Spleen (tissue), 11 donors: Measurements from ENCODE around the gene MLST8. TPM values are rescaled to one million over a fixed set of nuclear protein-coding genes. Genes with fewer than 3 reads are reported as not detected.

ENCODE experiments used
- DNase-seq: peaks from one replicate; pipeline ENCODE4 v3.0.0-alpha.2; 2020
- H3K27ac ChIP-seq, 8 donors: fragments of 200-600 bp; sonication (generic) in 7 of 8; 1 replicate in 4 of 8; 2 replicates in 4 of 8; pipeline versions ENCODE4 v1.5.0 to v1.8.0; 2016 to 2021; ENCODE audit warnings: inconsistent platforms in 4 of 8, mild to moderate bottlenecking in 4 of 8, moderate library complexity in 1 of 8
- H3K27me3 ChIP-seq, 7 donors: fragments of 200-600 bp; sonication (generic) in 6 of 7; replicated peaks in 1 of 7; 1 replicate in 4 of 7; 2 replicates in 3 of 7; pipeline versions ENCODE4 v1.5.0 to v1.8.0; 2016 to 2021; ENCODE audit warnings: inconsistent platforms in 3 of 7, mild to moderate bottlenecking in 1 of 7
- H3K36me3 ChIP-seq, 6 donors: fragments of 200-600 bp; sonication (generic) in 5 of 6; 1 replicate in 4 of 6; 2 replicates in 2 of 6; pipeline versions ENCODE4 v1.5.0 to v1.8.0; 2016 to 2021; ENCODE audit warnings: inconsistent platforms in 2 of 6
- H3K4me1 ChIP-seq, 6 donors: fragments of 200-600 bp; sonication (generic) in 5 of 6; 1 replicate in 3 of 6; 2 replicates in 3 of 6; pipeline versions ENCODE4 v1.5.0 to v1.8.0; 2016 to 2021; ENCODE audit warnings: inconsistent platforms in 3 of 6
- H3K4me3 ChIP-seq, 8 donors: fragments of 200-600 bp; sonication (generic) in 7 of 8; 1 replicate in 4 of 8; 2 replicates in 4 of 8; pipeline versions ENCODE4 v1.5.0 to v1.8.0; 2016 to 2021; ENCODE audit warnings: inconsistent platforms in 4 of 8, mild to moderate bottlenecking in 4 of 8, moderate library complexity in 2 of 8
- H3K9me3 ChIP-seq, 8 donors: fragments of 200-600 bp; sonication (generic) in 7 of 8; 1 replicate in 4 of 8; 2 replicates in 4 of 8; pipeline versions ENCODE4 v1.5.0 to v1.8.0; 2016 to 2021; ENCODE audit warnings: inconsistent platforms in 4 of 8
- CTCF ChIP-seq, 11 experiments: fragments of 200-600 bp in 7 of 11; fragments of 450-650 bp in 4 of 11; sonication (generic) in 4 of 11; IDR thresholded peaks in 8 of 11; conservative IDR thresholded peaks in 3 of 11; 1 replicate in 7 of 11; 2 replicates in 4 of 11; pipeline versions ENCODE4 v1.4.0 to v1.8.0; 2016 to 2021; ENCODE audit warnings: antibody characterized with exemption in 11 of 11, inconsistent platforms in 4 of 11, mild to moderate bottlenecking in 1 of 11
- POLR2A ChIP-seq, 3 donors: fragments of 450-650 bp; IDR thresholded peaks; one replicate each; pipeline ENCODE4 v1.5.1; 2017; ENCODE audit warnings: antibody characterized with exemption in 3 of 3, mild to moderate bottlenecking in 1 of 3
- POLR2AphosphoS5 ChIP-seq, 3 donors: sonication (generic); formaldehyde crosslinking; IDR thresholded peaks; one replicate each; pipeline ENCODE4 v1.5.1; 2017; ENCODE audit warnings: antibody characterized with exemption in 3 of 3
- WGBS, 5 donors: extraction: QIAGEN DNeasy Blood & Tissue Kit in 3 of 5; methylation state at CpG; one replicate each; pipeline versions ENCODE4 v1.1.5 to v1.1.7; 2013 to 2018; 5-methylcytosine and 5-hydroxymethylcytosine counted together
- intact Hi-C: fragments of 100-400 bp; cut with DNase I; formaldehyde crosslinking; loops from one replicate; pipeline ENCODE4 v1.15.0; 2023; ENCODE audit warnings: low total_unique reads
- polyA plus RNA-seq, 3 donors: library from polyadenylated mRNA; stranded (reverse); fragments of 200-250 nt; gene quantifications; one replicate each; pipeline ENCODE4 v1.2.1, GENCODE V29; 2013
- total RNA-seq, 7 donors: library from RNA; depleted of rRNA in 3 of 7; stranded (reverse); fragments of >200 nt in 3 of 7; fragmentation: NEBNext Ultra II Directional in 4 of 7; extraction: Animal tissue kit (Norgen Biotek cat#: 25700) in 4 of 7; gene quantifications; one replicate each; pipeline versions ENCODE4 v1.1.0 to v1.2.1, GENCODE V29; 2016 to 2021
- donor health status: healthy with polysubstance abuse.
- donor health status: DM: no; HTN: no; CAD: no; lungs with moderate emphysema.
- donor health status: DM: no; HTN: no; CAD: no.
- donor health status: Bipolar disorder and iron deficiency.
- donor health status: healthy.
- donor health status: DM: no; HTN: no; CAD: no.
- donor health status: DM: yes; HTN: yes; CAD: no.

The MLST8 gene
- total and polyA plus RNA-seq, 10 donors: 25.0 to 61.7 (median 40.6) TPM

DNA sequence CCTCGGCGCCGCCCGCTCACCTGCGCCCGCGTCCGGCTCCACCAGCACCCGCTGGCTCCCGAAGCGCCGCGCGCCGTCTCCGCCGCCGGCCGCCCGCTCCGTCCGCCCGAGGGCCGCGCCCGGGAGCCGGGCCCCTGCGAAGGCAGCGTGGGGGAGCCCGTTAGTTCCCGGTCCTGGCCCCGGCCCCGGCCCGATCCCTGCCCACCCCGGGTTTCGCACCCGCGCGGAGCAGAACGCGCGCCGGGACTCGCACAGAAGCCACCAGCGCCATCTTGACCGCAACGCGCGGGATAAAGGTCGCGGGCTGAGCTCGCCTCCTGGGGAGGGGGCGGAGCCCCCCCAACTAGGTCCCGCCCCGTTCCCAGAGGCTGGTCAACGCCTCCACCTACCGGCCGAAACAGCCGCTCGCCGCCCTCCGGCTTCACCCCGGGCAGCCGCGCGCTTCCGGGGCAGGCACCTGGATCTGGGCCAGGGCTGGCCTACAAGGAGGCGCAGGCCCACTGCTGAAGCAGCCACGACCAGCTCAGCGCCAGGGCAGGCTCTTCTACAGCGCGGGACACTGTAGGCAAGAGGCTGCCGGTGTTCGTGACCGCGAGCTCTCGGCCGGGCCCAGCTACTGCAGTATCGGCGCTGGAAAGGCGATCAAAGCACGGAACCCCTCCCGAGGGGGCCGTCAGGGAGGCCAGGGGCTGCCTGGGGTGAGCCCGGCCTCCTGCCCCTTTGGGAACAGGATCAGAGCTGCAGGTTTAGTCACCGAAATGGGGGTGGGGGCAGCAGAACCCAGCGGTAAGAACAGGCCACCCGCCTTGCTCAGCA is 46.2 kb downstream of the MLST8 start, which contains the start of gene ECI1:
Gene ECI1 (minus strand): TSS at position 292 of the 816 bp plus-strand sequence. CDS start 21 bp downstream, at position 271.
- H3K27ac ChIP-seq: peak within 1 kb of the TSS; percentile 78 to 96 (median 90)
- H3K27me3 ChIP-seq: no peaks in the 10 kb centered on the region
- H3K9me3 ChIP-seq: no peaks in the 10 kb centered on the region
- intact Hi-C loops: no loop called here
- peaks cover 0 to 52% (median 41%) of the 10 kb centered on the region in 6 donors for H3K36me3 ChIP-seq
- peak; percentile 99 for DNase-seq
- TF ChIP-seq CTCF (IDR thresholded peaks at IDR 0.05 in 8 of 11, conservative IDR thresholded peaks at IDR 0.05 in 3 of 11) (peak; percentile 79 to 93 (median 88)), POLR2AphosphoS5 (IDR thresholded peaks at IDR 0.05) (peak; percentile 90 to 97 (median 91)), POLR2A (IDR thresholded peaks at IDR 0.05) (peak in 2 of 3 donors; percentile 11 to 43)
- H3K4me1 ChIP-seq: peaks cover 9 to 52% (median 29%) of the 10 kb centered on the region in 6 donors
- WGBS, 5 donors: 1 to 16% (median 3%) methylated on average over 9 to 88 of the region's 88 CpGs
- peak within 1 kb of the TSS; percentile 59 to 85 (median 68) for H3K4me3 ChIP-seq

GRCh38 chr16:2252806-2253148 is 47.5 kb downstream of the MLST8 start:
- peak overlapping the region in 5 of 8 donors; percentile 86 to 96 (median 93) for H3K27ac ChIP-seq

GRCh38 chr16:2253293-2253692 is 48.0 kb downstream of the MLST8 start:
- 78 to 85% (median 81%) methylated on average over 10 to 11 of the region's 11 CpGs for WGBS, 5 donors
- no peak for DNase-seq
- Histone ChIP-seq H3K4me3 (no peak overlapping the region), H3K27me3 (no peaks in the 10 kb centered on the region), H3K36me3 (peaks cover 3 to 64% (median 55%) of the 10 kb centered on the region in 6 donors), H3K4me1 (peaks cover 9 to 52% (median 29%) of the 10 kb centered on the region in 6 donors), H3K27ac (peak overlapping the region in 5 of 8 donors; percentile 7 to 94 (median 48)), H3K9me3 (no peaks in the 10 kb centered on the region)
- intact Hi-C loops: no loop called here
- TF ChIP-seq POLR2A (IDR thresholded peaks at IDR 0.05) (no peak), CTCF (IDR thresholded peaks at IDR 0.05 in 8 of 11, conservative IDR thresholded peaks at IDR 0.05 in 3 of 11) (no peak), POLR2AphosphoS5 (IDR thresholded peaks at IDR 0.05) (peak in 1 of 3 donors; percentile 26)

More at GRCh38 chr16:2252806-2253148, 47.5 kb downstream of the MLST8 start:
- Histone ChIP-seq H3K9me3 (no peaks in the 10 kb centered on the region), H3K4me1 (peaks cover 9 to 52% (median 29%) of the 10 kb centered on the region in 6 donors), H3K4me3 (no peak overlapping the region), H3K36me3 (peaks cover 3 to 59% (median 51%) of the 10 kb centered on the region in 6 donors), H3K27me3 (no peaks in the 10 kb centered on the region)
- intact Hi-C loops: no loop called here
- WGBS, 5 donors: 79 to 91% (median 88%) methylated on average over 7 of the region's 7 CpGs
- TF ChIP-seq POLR2A (IDR thresholded peaks at IDR 0.05) (no peak), CTCF (IDR thresholded peaks at IDR 0.05 in 8 of 11, conservative IDR thresholded peaks at IDR 0.05 in 3 of 11) (no peak), POLR2AphosphoS5 (IDR thresholded peaks at IDR 0.05) (no peak)
- DNase-seq: no peak

DNA sequence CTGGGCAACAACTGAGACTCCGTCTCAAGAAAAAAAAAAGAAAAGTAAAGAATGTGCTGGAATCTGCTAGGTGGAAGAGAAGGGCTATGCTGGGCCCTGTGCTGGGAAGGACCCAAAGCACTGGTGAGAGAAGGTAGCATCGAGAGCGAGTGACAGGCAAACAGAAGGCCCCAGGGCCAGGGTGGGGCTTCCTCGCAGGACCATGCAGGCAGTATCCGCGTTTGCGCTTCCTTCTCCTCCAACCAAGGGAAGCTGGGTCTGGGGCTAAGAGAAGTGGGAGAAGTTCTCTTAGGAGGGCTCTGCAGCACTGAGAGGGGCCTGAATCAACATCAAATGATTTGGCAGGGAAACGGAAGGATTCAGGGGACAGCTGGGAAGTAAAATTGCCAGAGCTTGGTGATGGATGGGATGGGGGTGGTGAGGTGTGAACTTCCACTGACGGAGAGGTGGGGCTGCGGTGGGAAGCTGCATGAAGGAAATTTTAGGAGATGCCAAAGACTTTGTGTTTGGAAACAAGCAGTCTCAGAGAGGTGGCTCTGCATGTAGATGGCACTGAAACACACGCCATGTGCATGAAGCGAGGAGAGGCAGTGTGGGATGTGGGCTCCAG is 51.4 kb downstream of the MLST8 start:
- peaks cover 0 to 25% (median 14%) of the 10 kb centered on the region in 6 donors for H3K4me1 ChIP-seq
- H3K27me3 ChIP-seq: no peaks in the 10 kb centered on the region
- intact Hi-C loops: no loop called here
- 86 to 94% (median 89%) methylated on average over 12 of the region's 12 CpGs for WGBS, 5 donors
- no peak for TF ChIP-seq POLR2A (IDR thresholded peaks at IDR 0.05)
- no peak for TF ChIP-seq POLR2AphosphoS5 (IDR thresholded peaks at IDR 0.05)
- no peak for TF ChIP-seq CTCF (IDR thresholded peaks at IDR 0.05 in 8 of 11, conservative IDR thresholded peaks at IDR 0.05 in 3 of 11)
- peaks cover 3 to 97% (median 88%) of the 10 kb centered on the region in 6 donors for H3K36me3 ChIP-seq
- H3K27ac ChIP-seq: no peak overlapping the region
- DNase-seq: no peak
- H3K4me3 ChIP-seq: no peak overlapping the region
- no peaks in the 10 kb centered on the region for H3K9me3 ChIP-seq
